MCF 10A (cell line): ENCODE measurements around the gene RSPH9. TPM values are rescaled to one million over a fixed set of nuclear protein-coding genes. Genes with fewer than 3 reads are reported as not detected.

ENCODE experiments used
- BruUV-seq: library from RNA; stranded (reverse); fragments of 400-500 nt; replicated peaks from 2 replicates; lab custom pipeline; 2021; lab: Mats Ljungman, UMichigan
- CTCF ChIA-PET: fragments of 300-600 bp; sonication (Branson Sonifier 250); formaldehyde crosslinking; extraction: SDS; loops from one replicate; lab custom pipeline; 2021; ENCODE audit warnings: antibody characterized with exemption, inconsistent platforms; lab: Yijun Ruan, JAX
- POLR2A ChIA-PET: fragments of 300-600, 350-650 bp; sonication (Branson Sonifier 250); formaldehyde crosslinking; extraction: SDS; loops from one replicate; lab custom pipeline; 2020; ENCODE audit warnings: antibody characterized with exemption, inconsistent platforms; lab: Yijun Ruan, JAX
- DNase-seq: peaks from one replicate; pipeline ENCODE4 v3.0.0-alpha.2; 2018; ENCODE audit not compliant: unreplicated experiment
- H3K27ac Mint-ChIP-seq: one replicate; pipeline ENCODE4 v1.8.0; 2022; ENCODE audit warnings: mild to moderate bottlenecking, low read depth, mixed read lengths; ENCODE audit not compliant: unreplicated experiment
- H3K27me3 Mint-ChIP-seq: one replicate; pipeline ENCODE4 v1.8.0; 2022; ENCODE audit warnings: mixed read lengths; ENCODE audit not compliant: insufficient read depth, unreplicated experiment
- H3K36me3 Mint-ChIP-seq: one replicate; pipeline ENCODE4 v1.8.0; 2022; ENCODE audit warnings: mild to moderate bottlenecking, moderate library complexity, mixed read lengths; ENCODE audit not compliant: insufficient read depth, unreplicated experiment
- H3K4me1 Mint-ChIP-seq: one replicate; pipeline ENCODE4 v1.8.0; 2022; ENCODE audit warnings: mixed read lengths; ENCODE audit not compliant: insufficient read depth, unreplicated experiment
- H3K4me3 Mint-ChIP-seq: one replicate; pipeline ENCODE4 v1.8.0; 2022; ENCODE audit warnings: mild to moderate bottlenecking, moderate library complexity, mixed read lengths; ENCODE audit not compliant: unreplicated experiment
- H3K9me3 Mint-ChIP-seq: one replicate; pipeline ENCODE4 v1.8.0; 2022; ENCODE audit warnings: mixed read lengths; ENCODE audit not compliant: unreplicated experiment
- CTCF ChIP-seq: fragments of 200-600 bp; IDR thresholded peaks from one replicate; pipeline ENCODE4 v1.8.0; 2022; ENCODE audit warnings: antibody characterized with exemption, mild to moderate bottlenecking; ENCODE audit not compliant: unreplicated experiment
- intact Hi-C: fragments of 100-400 bp; cut with micrococcal nuclease; formaldehyde crosslinking; loops from 2 replicates; pipeline ENCODE4 v1.14.1; 2022
- total RNA-seq: library from RNA; stranded (reverse); gene quantifications from 2 replicates; pipeline ENCODE4 v1.2.3, GENCODE V29; 2022

Gene RSPH9
- total RNA-seq, 1 experiment from 2014 or later: not detected

- DNase-seq: peak; percentile 48
- Mint-ChIP-seq H3K4me1 (peaks cover 25% of the 10 kb centered on the region), H3K9me3 (no peaks in the 10 kb centered on the region), H3K4me3 (no peak overlapping the region), H3K27ac (no peak overlapping the region), H3K27me3 (no peaks in the 10 kb centered on the region), H3K36me3 (peaks cover 47% of the 10 kb centered on the region)
- intact Hi-C loops: loop anchor here (5.0 kb wide), 2 partner anchors 33 to 37 kb away; no protein-coding TSS in a partner anchor
- no peak for TF ChIP-seq CTCF
- CTCF ChIA-PET: interaction anchor here (0.6 to 5.9 kb wide), 11 partner anchors 8 to 834 kb away, joined by 3 to 58 read pairs (median 6); partner anchors contain the start of gene VEGFA
- POLR2A ChIA-PET: interaction anchor here (0.7 to 10.0 kb wide), 9 partner anchors 11 to 386 kb away, joined by 3 to 80 read pairs (median 6); partner anchors contain the start of genes MRPS18A and VEGFA
- BruUV-seq: no TSS peak
Measured at GRCh38 chr6:43669050-43669921, 24.4 kb downstream of the RSPH9 start.

GRCh38 chr6:43669922-43670622 lies 25.2 kb downstream of the RSPH9 start:
- ChIA-PET POLR2A (interaction anchor here (0.6 to 10.0 kb wide), 7 partner anchors 11 to 100 kb away, joined by 3 to 80 read pairs (median 6); partner anchors contain the start of genes MRPS18A and VEGFA), CTCF (interaction anchor here (0.6 to 5.9 kb wide), 9 partner anchors 9 to 835 kb away, joined by 3 to 58 read pairs (median 4); partner anchors contain the start of gene VEGFA)
- Mint-ChIP-seq H3K27me3 (no peaks in the 10 kb centered on the region), H3K4me3 (no peak overlapping the region), H3K36me3 (peaks cover 41% of the 10 kb centered on the region), H3K4me1 (peaks cover 25% of the 10 kb centered on the region), H3K9me3 (no peaks in the 10 kb centered on the region), H3K27ac (no peak overlapping the region)
- BruUV-seq: no TSS peak
- no peak for DNase-seq
- intact Hi-C loops: loop anchor here (5.0 kb wide), 2 partner anchors 32 to 38 kb away; no protein-coding TSS in a partner anchor
- TF ChIP-seq CTCF: no peak

GRCh38 chr6:43670623-43670986 lies 25.8 kb downstream of the RSPH9 start:
- BruUV-seq: no TSS peak
- no peaks in the 10 kb centered on the region for H3K9me3 Mint-ChIP-seq
- peaks cover 41% of the 10 kb centered on the region for H3K36me3 Mint-ChIP-seq
- intact Hi-C loops: no loop called here
- no peaks in the 10 kb centered on the region for H3K27me3 Mint-ChIP-seq
- peaks cover 23% of the 10 kb centered on the region for H3K4me1 Mint-ChIP-seq
- CTCF ChIA-PET: interaction anchor here (0.6 to 5.9 kb wide), 7 partner anchors 8 to 586 kb away, joined by 3 to 58 read pairs (median 8); partner anchors contain the start of gene VEGFA
- no peak overlapping the region for H3K27ac Mint-ChIP-seq
- no peak for DNase-seq
- TF ChIP-seq CTCF: no peak
- no peak overlapping the region for H3K4me3 Mint-ChIP-seq
- POLR2A ChIA-PET: interaction anchor here (0.6 to 10.0 kb wide), 6 partner anchors 10 to 389 kb away, joined by 3 to 80 read pairs (median 5); partner anchors contain the start of gene MRPS18A
